Measurements from ENCODE around the gene LPCAT3. TPM values are rescaled to one million over a fixed set of nuclear protein-coding genes. Genes with fewer than 3 reads are reported as not detected.

The LPCAT3 gene
- total RNA-seq, 1 experiment from 2014 or later, result 54.3 TPM

DNA sequence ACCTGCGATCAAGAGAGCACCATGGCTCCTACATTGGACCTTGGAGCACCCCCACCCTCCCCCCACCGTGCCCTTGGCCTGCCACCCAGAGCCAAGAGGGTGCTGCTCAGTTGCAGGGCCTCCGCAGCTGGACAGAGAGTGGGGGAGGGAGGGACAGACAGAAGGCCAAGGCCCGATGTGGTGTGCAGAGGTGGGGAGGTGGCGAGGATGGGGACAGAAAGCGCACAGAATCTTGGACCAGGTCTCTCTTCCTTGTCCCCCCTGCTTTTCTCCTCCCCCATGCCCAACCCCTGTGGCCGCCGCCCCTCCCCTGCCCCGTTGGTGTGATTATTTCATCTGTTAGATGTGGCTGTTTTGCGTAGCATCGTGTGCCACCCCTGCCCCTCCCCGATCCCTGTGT lies 76.5 kb downstream of the LPCAT3 start:
- CTCF ChIA-PET, result no interaction called here
- Histone ChIP-seq H3K27ac (ENCODE audit: low read length) (peak overlapping the region; percentile 95; the same call in 1 of the 2 replicates), H3K4me3 (ENCODE audit: low read depth in 2 of 2, low read length in 2 of 2) (no peak overlapping the region), H3K4me1 (ENCODE audit: control insufficient read depth, insufficient read depth, low read length) (peaks cover 50% of the 10 kb centered on the region), H3K9me3 (ENCODE audit: control insufficient read depth, insufficient read depth, low read depth, low read length) (no peaks in the 10 kb centered on the region), H3K36me3 (ENCODE audit: control insufficient read depth, insufficient read depth, low read length) (no peaks in the 10 kb centered on the region; the same call in 1 of the 2 replicates), H3K27me3 (ENCODE audit: control insufficient read depth, insufficient read depth, low read length) (no peaks in the 10 kb centered on the region)
- in situ Hi-C loops (cut with HindIII; ENCODE audit: low pct_unique_long_range_greater_than_20kb, low sequenced_read_pairs), result no loop called here
- no peak for DNase-seq (ENCODE audit: low read depth, low spot score)
- POLR2A ChIA-PET, result interaction anchor here (0.6 kb wide), 1 partner anchor 17 kb away, joined by 3 read pairs; no protein-coding TSS in a partner anchor
- no TSS peak for BruUV-seq (replicated peaks)
- TF ChIP-seq POLR2AphosphoS5 (IDR thresholded peaks at IDR 0.05; ENCODE audit: low read depth, low read length), result no peak
- no peak for TF ChIP-seq TCF7L2 (IDR thresholded peaks at IDR 0.05; ENCODE audit: low read depth, low read length)
- TF ChIP-seq, protein P1, sequence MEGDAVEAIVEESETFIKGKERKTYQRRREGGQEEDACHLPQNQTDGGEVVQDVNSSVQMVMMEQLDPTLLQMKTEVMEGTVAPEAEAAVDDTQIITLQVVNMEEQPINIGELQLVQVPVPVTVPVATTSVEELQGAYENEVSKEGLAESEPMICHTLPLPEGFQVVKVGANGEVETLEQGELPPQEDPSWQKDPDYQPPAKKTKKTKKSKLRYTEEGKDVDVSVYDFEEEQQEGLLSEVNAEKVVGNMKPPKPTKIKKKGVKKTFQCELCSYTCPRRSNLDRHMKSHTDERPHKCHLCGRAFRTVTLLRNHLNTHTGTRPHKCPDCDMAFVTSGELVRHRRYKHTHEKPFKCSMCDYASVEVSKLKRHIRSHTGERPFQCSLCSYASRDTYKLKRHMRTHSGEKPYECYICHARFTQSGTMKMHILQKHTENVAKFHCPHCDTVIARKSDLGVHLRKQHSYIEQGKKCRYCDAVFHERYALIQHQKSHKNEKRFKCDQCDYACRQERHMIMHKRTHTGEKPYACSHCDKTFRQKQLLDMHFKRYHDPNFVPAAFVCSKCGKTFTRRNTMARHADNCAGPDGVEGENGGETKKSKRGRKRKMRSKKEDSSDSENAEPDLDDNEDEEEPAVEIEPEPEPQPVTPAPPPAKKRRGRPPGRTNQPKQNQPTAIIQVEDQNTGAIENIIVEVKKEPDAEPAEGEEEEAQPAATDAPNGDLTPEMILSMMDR (IDR thresholded peaks at IDR 0.05), result no peak
- TF ChIP-seq, protein P2, sequence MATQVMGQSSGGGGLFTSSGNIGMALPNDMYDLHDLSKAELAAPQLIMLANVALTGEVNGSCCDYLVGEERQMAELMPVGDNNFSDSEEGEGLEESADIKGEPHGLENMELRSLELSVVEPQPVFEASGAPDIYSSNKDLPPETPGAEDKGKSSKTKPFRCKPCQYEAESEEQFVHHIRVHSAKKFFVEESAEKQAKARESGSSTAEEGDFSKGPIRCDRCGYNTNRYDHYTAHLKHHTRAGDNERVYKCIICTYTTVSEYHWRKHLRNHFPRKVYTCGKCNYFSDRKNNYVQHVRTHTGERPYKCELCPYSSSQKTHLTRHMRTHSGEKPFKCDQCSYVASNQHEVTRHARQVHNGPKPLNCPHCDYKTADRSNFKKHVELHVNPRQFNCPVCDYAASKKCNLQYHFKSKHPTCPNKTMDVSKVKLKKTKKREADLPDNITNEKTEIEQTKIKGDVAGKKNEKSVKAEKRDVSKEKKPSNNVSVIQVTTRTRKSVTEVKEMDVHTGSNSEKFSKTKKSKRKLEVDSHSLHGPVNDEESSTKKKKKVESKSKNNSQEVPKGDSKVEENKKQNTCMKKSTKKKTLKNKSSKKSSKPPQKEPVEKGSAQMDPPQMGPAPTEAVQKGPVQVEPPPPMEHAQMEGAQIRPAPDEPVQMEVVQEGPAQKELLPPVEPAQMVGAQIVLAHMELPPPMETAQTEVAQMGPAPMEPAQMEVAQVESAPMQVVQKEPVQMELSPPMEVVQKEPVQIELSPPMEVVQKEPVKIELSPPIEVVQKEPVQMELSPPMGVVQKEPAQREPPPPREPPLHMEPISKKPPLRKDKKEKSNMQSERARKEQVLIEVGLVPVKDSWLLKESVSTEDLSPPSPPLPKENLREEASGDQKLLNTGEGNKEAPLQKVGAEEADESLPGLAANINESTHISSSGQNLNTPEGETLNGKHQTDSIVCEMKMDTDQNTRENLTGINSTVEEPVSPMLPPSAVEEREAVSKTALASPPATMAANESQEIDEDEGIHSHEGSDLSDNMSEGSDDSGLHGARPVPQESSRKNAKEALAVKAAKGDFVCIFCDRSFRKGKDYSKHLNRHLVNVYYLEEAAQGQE (IDR thresholded peaks at IDR 0.05; ENCODE audit: insufficient read depth in 1 of 2, low read depth in 2 of 2, low read length in 1 of 2), result no peak
- TF ChIP-seq SIN3A (IDR thresholded peaks at IDR 0.05; ENCODE audit: borderline replicate concordance, insufficient read depth, low read depth, low read length), result no peak
- intact Hi-C loops (cut with micrococcal nuclease; ENCODE audit: unreplicated experiment), result loop anchor here (10.0 kb wide), 1 partner anchor 173 kb away; no protein-coding TSS in a partner anchor
- no peak for ATAC-seq

DNA sequence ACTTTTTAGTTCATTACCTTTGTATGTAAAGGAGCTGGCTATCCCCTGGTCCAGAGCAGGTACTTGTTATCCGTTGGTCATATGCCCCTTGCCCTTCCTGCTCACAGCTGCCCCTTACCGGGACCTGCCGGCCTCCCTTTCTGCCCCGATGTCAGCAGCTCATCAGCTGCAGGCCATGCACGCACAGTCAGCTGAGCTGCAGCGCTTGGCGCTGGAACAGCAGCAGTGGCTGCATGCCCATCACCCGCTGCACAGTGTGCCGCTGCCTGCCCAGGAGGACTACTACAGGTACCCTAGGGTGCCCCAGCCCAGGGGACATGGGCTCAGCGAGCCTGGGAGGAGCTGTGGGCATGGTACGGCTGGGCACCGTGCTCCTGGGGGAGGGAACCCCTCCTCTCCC lies 77.0 kb downstream of the LPCAT3 start:
- H3K27ac ChIP-seq (ENCODE audit: low read length), result peak overlapping the region; percentile 57; the same call in 1 of the 2 replicates
- H3K9me3 ChIP-seq (ENCODE audit: control insufficient read depth, insufficient read depth, low read depth, low read length), result no peaks in the 10 kb centered on the region
- DNase-seq (ENCODE audit: low read depth, low spot score), result no peak
- CTCF ChIA-PET, result no interaction called here
- in situ Hi-C loops (cut with HindIII; ENCODE audit: low pct_unique_long_range_greater_than_20kb, low sequenced_read_pairs) (no loop called here), intact Hi-C loops (cut with micrococcal nuclease; ENCODE audit: unreplicated experiment) (loop anchor here (10.0 kb wide), 1 partner anchor 174 kb away; no protein-coding TSS in a partner anchor)
- no peaks in the 10 kb centered on the region for H3K27me3 ChIP-seq (ENCODE audit: control insufficient read depth, insufficient read depth, low read length)
- no TSS peak for BruUV-seq (replicated peaks)
- peaks cover 50% of the 10 kb centered on the region for H3K4me1 ChIP-seq (ENCODE audit: control insufficient read depth, insufficient read depth, low read length)
- no peak for TF ChIP-seq POLR2AphosphoS5 (IDR thresholded peaks at IDR 0.05; ENCODE audit: low read depth, low read length)
- TF ChIP-seq SIN3A (IDR thresholded peaks at IDR 0.05; ENCODE audit: borderline replicate concordance, insufficient read depth, low read depth, low read length), result no peak
- TF ChIP-seq, protein P2 (IDR thresholded peaks at IDR 0.05; ENCODE audit: insufficient read depth in 1 of 2, low read depth in 2 of 2, low read length in 1 of 2), result no peak
- no peak for TF ChIP-seq TCF7L2 (IDR thresholded peaks at IDR 0.05; ENCODE audit: low read depth, low read length)
- TF ChIP-seq, protein P1 (IDR thresholded peaks at IDR 0.05), result no peak
- H3K36me3 ChIP-seq (ENCODE audit: control insufficient read depth, insufficient read depth, low read length), result no peaks in the 10 kb centered on the region; the same call in 1 of the 2 replicates
- H3K4me3 ChIP-seq (ENCODE audit: low read depth in 2 of 2, low read length in 2 of 2), result no peak overlapping the region
- POLR2A ChIA-PET, result no interaction called here
- no peak for ATAC-seq

All from Panc1 (cell line).